Osteocyte (in vitro differentiated cells): ENCODE results near the gene CTDNEP1. TPM values are rescaled to one million over a fixed set of nuclear protein-coding genes. Genes with fewer than 3 reads are reported as not detected.
A peak's percentile ranks its signal among the peaks of the same experiment; 100 is the strongest.

Experiments
- DNase-seq: peaks from one replicate; pipeline ENCODE4 v3.0.0; 2021; ENCODE audit warnings: mixed read lengths; ENCODE audit not compliant: unreplicated experiment; ENCODE audit errors: extremely low spot score
- H3K27ac Mint-ChIP-seq: one replicate; pipeline ENCODE4 v1.8.0; 2021; ENCODE audit warnings: mild to moderate bottlenecking, mixed read lengths; ENCODE audit not compliant: unreplicated experiment
- H3K27me3 Mint-ChIP-seq: one replicate; pipeline ENCODE4 v1.8.0; 2021; ENCODE audit warnings: mixed read lengths; ENCODE audit not compliant: unreplicated experiment
- H3K36me3 Mint-ChIP-seq: one replicate; pipeline ENCODE4 v1.8.0; 2021; ENCODE audit warnings: mixed read lengths; ENCODE audit not compliant: unreplicated experiment
- H3K4me1 Mint-ChIP-seq: one replicate; pipeline ENCODE4 v1.8.0; 2021; ENCODE audit warnings: mixed read lengths; ENCODE audit not compliant: unreplicated experiment
- H3K4me3 Mint-ChIP-seq: one replicate; pipeline ENCODE4 v1.8.0; 2021; ENCODE audit warnings: mild to moderate bottlenecking, moderate library complexity, mixed read lengths; ENCODE audit not compliant: unreplicated experiment
- H3K9me3 Mint-ChIP-seq: one replicate; pipeline ENCODE4 v1.8.0; 2021; ENCODE audit warnings: mixed read lengths; ENCODE audit not compliant: unreplicated experiment
- total RNA-seq: library from RNA; stranded (reverse); gene quantifications from 2 replicates; pipeline ENCODE4 v1.2.1, GENCODE V29; 2021
- TF ChIP-seq, protein P1 (sequence below): fragments of 200-600 bp; sonication (generic); IDR thresholded peaks from 2 replicates; pipeline ENCODE4 v1.5.0; 2021; ENCODE audit warnings: antibody characterized with exemption, mild to moderate bottlenecking, moderate library complexity

The CTDNEP1 gene
- total RNA-seq, 1 donor from 2014 or later = 145 TPM

- Mint-ChIP-seq H3K27me3 (peaks cover 14% of the 10 kb centered on the region), H3K4me1 (peaks cover 37% of the 10 kb centered on the region), H3K36me3 (peaks cover 7% of the 10 kb centered on the region), H3K27ac (no peak overlapping the region), H3K9me3 (no peaks in the 10 kb centered on the region), H3K4me3 (peak overlapping the region; percentile 58)
- no peak for DNase-seq
- TF ChIP-seq, protein P1, sequence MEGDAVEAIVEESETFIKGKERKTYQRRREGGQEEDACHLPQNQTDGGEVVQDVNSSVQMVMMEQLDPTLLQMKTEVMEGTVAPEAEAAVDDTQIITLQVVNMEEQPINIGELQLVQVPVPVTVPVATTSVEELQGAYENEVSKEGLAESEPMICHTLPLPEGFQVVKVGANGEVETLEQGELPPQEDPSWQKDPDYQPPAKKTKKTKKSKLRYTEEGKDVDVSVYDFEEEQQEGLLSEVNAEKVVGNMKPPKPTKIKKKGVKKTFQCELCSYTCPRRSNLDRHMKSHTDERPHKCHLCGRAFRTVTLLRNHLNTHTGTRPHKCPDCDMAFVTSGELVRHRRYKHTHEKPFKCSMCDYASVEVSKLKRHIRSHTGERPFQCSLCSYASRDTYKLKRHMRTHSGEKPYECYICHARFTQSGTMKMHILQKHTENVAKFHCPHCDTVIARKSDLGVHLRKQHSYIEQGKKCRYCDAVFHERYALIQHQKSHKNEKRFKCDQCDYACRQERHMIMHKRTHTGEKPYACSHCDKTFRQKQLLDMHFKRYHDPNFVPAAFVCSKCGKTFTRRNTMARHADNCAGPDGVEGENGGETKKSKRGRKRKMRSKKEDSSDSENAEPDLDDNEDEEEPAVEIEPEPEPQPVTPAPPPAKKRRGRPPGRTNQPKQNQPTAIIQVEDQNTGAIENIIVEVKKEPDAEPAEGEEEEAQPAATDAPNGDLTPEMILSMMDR = no peak
Observed at GRCh38 chr17:7261379-7262191, 10.1 kb upstream of the CTDNEP1 start.

DNA sequence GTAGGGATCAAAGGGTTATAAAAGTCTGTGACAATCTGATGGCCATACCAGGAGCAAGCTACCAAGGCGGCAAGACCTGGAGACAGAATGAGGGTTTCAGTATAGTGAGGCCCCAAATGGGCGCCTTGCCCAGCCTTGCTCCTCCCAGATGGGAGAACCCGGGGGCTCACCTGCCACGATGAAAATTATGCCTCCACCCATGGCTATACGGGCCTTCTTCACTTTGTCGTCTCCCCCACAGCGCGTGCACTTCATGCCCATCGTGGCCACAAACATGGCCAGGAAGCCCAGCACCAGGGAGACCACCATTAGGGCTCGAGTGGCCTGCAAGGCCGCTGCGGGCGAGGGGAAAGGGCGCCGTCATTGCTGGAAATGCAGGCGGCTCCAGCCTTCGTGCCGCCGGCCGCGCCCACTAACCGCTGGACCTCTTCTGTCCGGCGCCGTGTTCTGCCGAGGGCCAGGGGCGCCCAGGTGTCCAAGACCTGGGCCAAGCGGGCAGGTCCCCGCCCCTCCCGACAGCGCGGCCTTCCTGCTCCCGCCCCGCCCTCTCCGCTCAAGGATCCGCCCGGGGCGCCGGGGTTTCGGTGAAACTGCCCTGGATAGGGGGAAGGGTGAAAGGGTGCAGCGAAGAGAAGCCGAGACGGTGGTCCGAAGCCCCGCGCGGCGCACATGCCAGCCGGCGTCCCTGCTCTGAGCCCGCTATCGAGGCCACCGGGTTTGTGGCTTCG lies 9.3 kb upstream of the CTDNEP1 start:
- peak overlapping the region; percentile 58 for H3K4me3 Mint-ChIP-seq
- H3K27me3 Mint-ChIP-seq = peaks cover 14% of the 10 kb centered on the region
- TF ChIP-seq, protein P1 = no peak
- no peaks in the 10 kb centered on the region for H3K9me3 Mint-ChIP-seq
- H3K27ac Mint-ChIP-seq = no peak overlapping the region
- peaks cover 34% of the 10 kb centered on the region for H3K4me1 Mint-ChIP-seq
- H3K36me3 Mint-ChIP-seq = peaks cover 12% of the 10 kb centered on the region
- DNase-seq = no peak

DNA sequence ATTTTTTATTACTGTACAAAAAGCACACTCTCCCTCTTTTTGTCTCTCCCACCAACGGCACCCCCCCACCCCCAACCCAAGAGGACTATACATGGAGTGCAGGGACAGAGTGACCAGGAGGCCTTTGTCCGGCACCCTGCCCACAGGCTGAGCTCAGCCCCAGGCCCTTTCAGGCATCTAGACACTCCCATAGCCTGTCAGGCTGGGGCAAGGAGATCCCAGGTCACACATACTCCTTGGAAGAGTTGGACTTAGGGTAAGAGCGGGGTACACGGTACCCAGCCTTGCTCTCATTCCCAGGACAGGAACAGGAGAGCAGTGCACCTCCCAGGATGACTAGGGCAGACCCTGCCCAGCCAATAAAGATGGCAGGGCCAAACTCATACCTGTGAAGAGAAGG lies 8.6 kb upstream of the CTDNEP1 start:
- DNase-seq = no peak
- Mint-ChIP-seq H3K27me3 (peaks cover 14% of the 10 kb centered on the region), H3K27ac (no peak overlapping the region), H3K36me3 (peaks cover 12% of the 10 kb centered on the region), H3K4me3 (peak overlapping the region; percentile 40), H3K4me1 (peaks cover 33% of the 10 kb centered on the region), H3K9me3 (no peaks in the 10 kb centered on the region)
- TF ChIP-seq, protein P1 = no peak

DNA sequence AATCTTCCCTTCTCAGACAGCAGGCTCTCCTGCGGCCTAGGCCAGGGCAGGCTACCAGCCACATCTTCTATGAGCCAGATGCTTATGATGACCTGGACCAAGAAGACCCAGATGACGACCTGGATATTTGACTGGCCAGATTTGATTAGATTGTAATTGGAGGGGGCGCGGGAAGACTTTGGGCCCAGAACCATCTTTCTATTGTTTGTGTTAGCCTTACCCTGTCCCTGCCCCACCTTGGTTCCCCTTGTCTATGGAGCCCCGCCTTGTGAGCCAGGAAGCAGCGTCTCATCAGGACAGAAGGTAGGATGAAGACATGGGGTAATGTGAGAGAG lies 8.0 kb upstream of the CTDNEP1 start:
- no peak for DNase-seq
- H3K4me3 Mint-ChIP-seq = no peak overlapping the region
- H3K9me3 Mint-ChIP-seq = no peaks in the 10 kb centered on the region
- H3K4me1 Mint-ChIP-seq = peaks cover 32% of the 10 kb centered on the region
- H3K27ac Mint-ChIP-seq = no peak overlapping the region
- peaks cover 17% of the 10 kb centered on the region for H3K36me3 Mint-ChIP-seq
- H3K27me3 Mint-ChIP-seq = peaks cover 14% of the 10 kb centered on the region
- TF ChIP-seq, protein P1 = no peak
